ENCODE measurements around the gene TPPP2.
"Not testable (repeated sequence)": the region's sequence is repeated elsewhere in the genome, so short reads cannot be mapped to it uniquely, and the experiment has no call there.

The TPPP2 gene

DNA sequence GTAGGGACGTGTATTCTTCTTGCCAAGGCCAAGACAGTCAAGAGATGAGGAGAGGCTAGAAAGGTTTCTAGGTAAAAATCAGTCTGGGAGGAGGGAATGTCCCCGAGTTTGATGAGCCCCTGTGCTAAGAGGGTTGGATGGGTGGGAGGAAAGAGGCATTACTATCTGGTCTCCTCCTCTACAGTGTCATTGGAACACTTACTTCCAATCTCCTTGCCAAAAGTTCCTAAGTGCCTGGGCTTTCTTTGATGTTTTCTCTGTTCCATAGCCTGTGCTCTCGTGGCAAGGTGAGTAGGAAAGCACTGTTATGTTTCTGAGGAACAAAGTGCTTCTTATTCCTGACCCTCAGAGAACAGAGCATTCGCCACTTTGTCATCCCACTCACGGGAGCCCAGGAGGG is 4.7 kb downstream of the TPPP2 start, which contains the start of gene RNASE13:
RNASE13 (minus strand) TSS at position 101 of the 400 bp plus-strand sequence. CDS start 519 bp downstream, outside the sequence.
- H3K9me3 ChIP-seq (ENCODE audit: control insufficient read depth in 2 of 2, low read length in 2 of 2): no peaks in the 10 kb centered on the region
- no peak within 1 kb of the TSS for H3K4me3 ChIP-seq (ENCODE audit: low read length in 2 of 2)
- no peaks in the 10 kb centered on the region for H3K27me3 ChIP-seq (ENCODE audit: control insufficient read depth in 2 of 2, insufficient read depth in 2 of 2, low read length in 2 of 2)
- H3K36me3 ChIP-seq (ENCODE audit: control insufficient read depth in 2 of 2, insufficient read depth in 2 of 2, low read length in 2 of 2): no peaks in the 10 kb centered on the region
- peaks cover 13 to 14% of the 10 kb centered on the region in 2 donors for H3K4me1 ChIP-seq (ENCODE audit: control insufficient read depth in 2 of 2, insufficient read depth in 2 of 2, low read length in 2 of 2)
- no peak within 1 kb of the TSS for H3K9ac ChIP-seq (ENCODE audit: low read depth in 1 of 2, low read length in 2 of 2)
- H3K27ac ChIP-seq (ENCODE audit: low read depth in 2 of 2, low read length in 2 of 2): no peak within 1 kb of the TSS

DNA sequence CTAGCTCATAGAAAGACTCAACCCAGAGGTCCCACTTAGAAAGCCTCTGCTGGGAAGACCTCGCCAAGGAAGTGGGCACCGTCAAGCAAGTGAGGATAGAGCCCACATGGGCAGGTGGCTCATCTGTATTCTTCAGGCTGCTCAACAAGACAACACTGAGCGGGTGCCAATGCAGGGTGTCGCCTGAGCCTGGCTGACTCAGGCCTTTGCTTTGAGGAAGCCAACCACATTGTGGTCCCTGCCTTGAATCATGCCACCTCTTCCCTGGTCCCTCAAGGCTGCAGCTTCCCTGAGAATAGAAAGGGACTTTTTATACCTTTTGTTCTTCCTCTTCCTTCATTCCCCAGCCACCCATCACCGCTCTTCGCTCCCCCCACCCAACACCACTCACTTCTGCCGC is 6.7 kb downstream of the TPPP2 start:
- Histone ChIP-seq H3K36me3 (ENCODE audit: control insufficient read depth in 2 of 2, insufficient read depth in 2 of 2, low read length in 2 of 2) (no peaks in the 10 kb centered on the region), H3K9ac (ENCODE audit: low read depth in 1 of 2, low read length in 2 of 2) (no peak overlapping the region), H3K9me3 (ENCODE audit: control insufficient read depth in 2 of 2, low read length in 2 of 2) (no peaks in the 10 kb centered on the region), H3K27ac (ENCODE audit: low read depth in 2 of 2, low read length in 2 of 2) (no peak overlapping the region), H3K27me3 (ENCODE audit: control insufficient read depth in 2 of 2, insufficient read depth in 2 of 2, low read length in 2 of 2) (no peaks in the 10 kb centered on the region), H3K4me3 (ENCODE audit: low read length in 2 of 2) (no peak overlapping the region), H3K4me1 (ENCODE audit: control insufficient read depth in 2 of 2, insufficient read depth in 2 of 2, low read length in 2 of 2) (peaks cover 14 to 15% of the 10 kb centered on the region in 2 donors)

DNA sequence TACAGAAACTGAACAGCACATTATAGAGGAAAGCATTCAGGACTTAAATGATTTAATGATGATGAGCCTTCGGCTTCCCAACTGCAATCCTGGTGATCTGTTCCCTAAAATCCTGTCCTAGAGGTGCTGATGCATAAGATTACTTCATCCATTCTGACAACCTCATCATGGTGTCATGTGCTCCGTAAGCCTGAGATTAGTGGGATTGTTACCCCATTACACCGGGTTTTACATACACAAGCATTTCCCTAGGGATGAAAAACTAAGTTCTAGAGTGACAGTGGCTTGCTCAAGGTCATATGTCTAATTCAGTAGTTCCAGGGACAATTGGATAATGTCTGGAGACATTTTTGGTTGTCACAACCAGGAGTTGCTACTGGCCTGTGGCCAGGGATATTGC is 7.1 kb downstream of the TPPP2 start:
- Histone ChIP-seq H3K9ac (ENCODE audit: low read depth in 1 of 2, low read length in 2 of 2) (no peak overlapping the region), H3K9me3 (ENCODE audit: control insufficient read depth in 2 of 2, low read length in 2 of 2) (no peaks in the 10 kb centered on the region), H3K4me3 (ENCODE audit: low read length in 2 of 2) (no peak overlapping the region), H3K36me3 (ENCODE audit: control insufficient read depth in 2 of 2, insufficient read depth in 2 of 2, low read length in 2 of 2) (no peaks in the 10 kb centered on the region), H3K27me3 (ENCODE audit: control insufficient read depth in 2 of 2, insufficient read depth in 2 of 2, low read length in 2 of 2) (no peaks in the 10 kb centered on the region), H3K27ac (ENCODE audit: low read depth in 2 of 2, low read length in 2 of 2) (no peak overlapping the region), H3K4me1 (ENCODE audit: control insufficient read depth in 2 of 2, insufficient read depth in 2 of 2, low read length in 2 of 2) (peaks cover 14 to 15% of the 10 kb centered on the region in 2 donors)

DNA sequence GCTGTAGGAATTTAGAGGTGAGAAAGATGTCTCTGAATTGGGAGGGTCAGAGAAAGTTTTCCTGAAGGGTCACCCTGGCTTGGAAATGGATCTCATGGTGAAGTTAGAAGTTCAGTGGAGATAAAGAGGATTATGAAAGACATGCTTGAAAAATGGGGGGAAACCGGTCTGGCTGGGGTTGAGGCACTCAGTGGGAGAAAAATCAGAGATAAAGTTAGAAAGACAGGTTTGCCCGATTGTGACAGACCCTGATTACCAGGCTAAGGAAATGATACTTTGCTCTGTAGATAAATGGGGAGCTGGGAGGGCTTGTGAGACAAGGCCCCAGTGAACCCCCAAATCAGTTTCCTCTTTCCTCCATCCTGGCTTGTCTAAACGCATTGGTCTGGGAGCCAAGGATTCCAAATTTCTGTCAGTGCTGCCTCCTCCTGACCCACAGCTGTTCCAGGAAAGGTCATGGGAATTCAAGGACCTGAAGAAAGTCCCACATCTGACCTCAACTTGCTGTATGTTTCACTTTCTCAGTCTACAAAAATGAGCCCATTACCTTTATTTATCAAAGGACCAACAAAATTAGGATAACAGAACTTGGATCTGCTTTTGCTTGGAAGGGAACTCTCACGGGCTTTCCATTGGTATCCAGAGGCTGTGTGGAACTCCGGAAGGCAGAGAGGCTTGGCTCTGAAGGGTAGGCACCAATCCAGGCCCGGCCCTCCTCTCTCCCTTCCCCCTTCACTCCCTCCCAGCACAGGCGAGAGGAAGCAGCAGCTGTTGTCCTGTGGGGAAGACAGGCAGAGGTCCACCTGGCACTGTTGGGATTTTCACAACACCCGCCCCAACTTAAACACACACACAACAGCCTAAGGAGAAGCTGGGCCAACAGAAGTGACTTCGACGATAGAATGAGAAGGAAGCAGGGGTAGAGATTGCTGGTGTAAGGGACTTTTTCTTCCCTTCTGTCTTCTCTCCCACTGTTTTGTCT is 8.7 kb downstream of the TPPP2 start:
- peak overlapping the region in 1 of 2 donors; percentile 34 for H3K4me3 ChIP-seq (ENCODE audit: low read length in 2 of 2)
- H3K27me3 ChIP-seq (ENCODE audit: control insufficient read depth in 2 of 2, insufficient read depth in 2 of 2, low read length in 2 of 2): no peaks in the 10 kb centered on the region
- H3K4me1 ChIP-seq (ENCODE audit: control insufficient read depth in 2 of 2, insufficient read depth in 2 of 2, low read length in 2 of 2): peaks cover 23 to 29% of the 10 kb centered on the region in 2 donors
- peak overlapping the region; percentile 36 to 68 for H3K27ac ChIP-seq (ENCODE audit: low read depth in 2 of 2, low read length in 2 of 2)
- no peaks in the 10 kb centered on the region for H3K9me3 ChIP-seq (ENCODE audit: control insufficient read depth in 2 of 2, low read length in 2 of 2)
- H3K9ac ChIP-seq (ENCODE audit: low read depth in 1 of 2, low read length in 2 of 2): peak overlapping the region; percentile 7 to 31
- no peaks in the 10 kb centered on the region for H3K36me3 ChIP-seq (ENCODE audit: control insufficient read depth in 2 of 2, insufficient read depth in 2 of 2, low read length in 2 of 2)

DNA sequence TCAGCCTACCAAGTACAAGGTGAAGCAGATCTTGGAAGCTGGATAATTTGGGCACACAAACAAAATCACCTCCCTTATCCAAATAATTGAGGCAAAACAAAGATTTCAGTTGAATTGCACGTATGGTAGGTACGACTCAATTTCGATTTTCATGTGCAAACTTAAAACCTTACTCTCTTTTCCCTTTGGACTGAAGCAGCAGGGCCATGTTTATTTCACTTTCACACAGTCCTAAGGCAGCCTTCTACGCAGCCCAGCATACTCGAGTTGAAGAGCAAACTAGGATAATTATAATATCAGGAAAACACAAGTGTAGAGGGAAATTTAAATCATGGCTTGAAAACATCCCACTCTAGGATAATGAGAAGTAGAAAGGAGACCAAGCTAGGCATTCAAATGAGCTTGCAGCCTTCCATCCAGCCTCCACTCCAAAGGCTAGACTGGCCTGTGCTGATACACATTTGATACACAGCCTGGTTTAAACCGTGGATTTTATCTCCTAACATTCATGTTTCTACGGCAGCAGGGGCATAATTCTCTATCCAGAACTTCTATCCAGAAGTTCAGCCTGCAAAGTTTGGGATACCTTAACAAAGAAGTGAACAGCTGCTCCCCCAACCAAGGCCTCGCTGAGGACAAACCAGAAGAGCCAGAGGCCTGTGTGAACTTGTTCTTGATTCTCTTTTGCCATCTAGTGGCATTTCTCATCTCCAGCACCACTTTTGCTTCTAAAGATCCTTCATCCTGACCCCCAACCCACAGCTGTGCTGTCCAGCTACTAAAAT is 9.8 kb downstream of the TPPP2 start:
- no peaks in the 10 kb centered on the region for H3K36me3 ChIP-seq (ENCODE audit: control insufficient read depth in 2 of 2, insufficient read depth in 2 of 2, low read length in 2 of 2)
- no peaks in the 10 kb centered on the region for H3K9me3 ChIP-seq (ENCODE audit: control insufficient read depth in 2 of 2, low read length in 2 of 2)
- peak overlapping the region; percentile 36 to 68 for H3K27ac ChIP-seq (ENCODE audit: low read depth in 2 of 2, low read length in 2 of 2)
- H3K4me3 ChIP-seq (ENCODE audit: low read length in 2 of 2): no peak overlapping the region
- peak overlapping the region in 1 of 2 donors; percentile 31 for H3K9ac ChIP-seq (ENCODE audit: low read depth in 1 of 2, low read length in 2 of 2)
- H3K27me3 ChIP-seq (ENCODE audit: control insufficient read depth in 2 of 2, insufficient read depth in 2 of 2, low read length in 2 of 2): no peaks in the 10 kb centered on the region
- peaks cover 25 to 34% of the 10 kb centered on the region in 2 donors for H3K4me1 ChIP-seq (ENCODE audit: control insufficient read depth in 2 of 2, insufficient read depth in 2 of 2, low read length in 2 of 2)

DNA sequence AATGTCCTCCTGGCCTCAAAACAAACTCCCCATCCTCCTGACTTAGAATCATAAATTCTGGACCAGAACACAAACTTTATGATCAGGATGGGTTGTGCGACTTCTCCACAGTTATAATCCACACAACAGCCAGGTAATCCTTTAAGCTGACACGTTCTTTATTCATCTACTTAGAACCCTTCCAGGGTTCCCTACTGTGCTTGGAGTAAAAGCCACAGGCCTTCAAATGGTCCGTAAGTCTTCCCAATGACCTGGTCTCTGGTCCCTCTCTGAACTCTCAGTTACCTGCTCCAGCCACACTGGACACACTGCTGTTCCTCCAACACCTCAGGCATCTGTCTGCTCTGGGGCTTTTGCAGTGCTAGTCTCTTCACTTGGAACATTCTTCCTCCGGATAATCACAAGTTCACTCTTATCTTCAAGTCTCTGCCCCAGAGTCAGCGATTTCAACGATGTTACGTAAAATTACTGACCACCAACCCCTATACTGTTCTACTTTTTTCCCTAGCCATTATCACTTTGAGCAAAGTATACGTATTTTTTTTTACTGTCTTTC is 10.4 kb downstream of the TPPP2 start:
- no peak overlapping the region for H3K9ac ChIP-seq (ENCODE audit: low read depth in 1 of 2, low read length in 2 of 2)
- no peaks in the 10 kb centered on the region for H3K27me3 ChIP-seq (ENCODE audit: control insufficient read depth in 2 of 2, insufficient read depth in 2 of 2, low read length in 2 of 2)
- H3K27ac ChIP-seq (ENCODE audit: low read depth in 2 of 2, low read length in 2 of 2): no peak overlapping the region
- peaks cover 25 to 34% of the 10 kb centered on the region in 2 donors for H3K4me1 ChIP-seq (ENCODE audit: control insufficient read depth in 2 of 2, insufficient read depth in 2 of 2, low read length in 2 of 2)
- H3K9me3 ChIP-seq (ENCODE audit: control insufficient read depth in 2 of 2, low read length in 2 of 2): no peaks in the 10 kb centered on the region
- no peaks in the 10 kb centered on the region for H3K36me3 ChIP-seq (ENCODE audit: control insufficient read depth in 2 of 2, insufficient read depth in 2 of 2, low read length in 2 of 2)
- H3K4me3 ChIP-seq (ENCODE audit: low read length in 2 of 2): no peak overlapping the region

DNA sequence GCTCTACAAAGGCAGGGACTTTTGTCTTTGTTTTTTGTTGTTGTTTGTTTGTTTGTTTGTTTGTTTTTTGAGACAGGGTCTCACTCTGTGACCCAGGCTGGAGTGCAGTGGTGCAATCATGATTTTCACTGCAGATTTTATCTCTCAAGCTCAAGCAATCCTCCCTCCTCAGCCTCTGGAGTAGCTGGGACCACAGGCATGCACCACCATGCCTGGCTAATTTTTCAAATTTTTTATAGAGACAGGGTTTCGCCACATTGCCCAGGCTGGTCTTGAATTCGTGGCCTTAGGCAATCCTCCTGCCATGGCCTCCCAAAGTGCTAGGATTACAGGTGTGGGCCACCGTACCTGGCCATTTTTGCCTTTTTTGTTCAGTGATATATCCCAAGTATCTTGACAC is 10.9 kb downstream of the TPPP2 start:
- not testable (repeated sequence) for H3K27ac ChIP-seq (ENCODE audit: low read depth in 2 of 2, low read length in 2 of 2); H3K27me3 ChIP-seq (ENCODE audit: control insufficient read depth in 2 of 2, insufficient read depth in 2 of 2, low read length in 2 of 2); H3K9ac ChIP-seq (ENCODE audit: low read depth in 1 of 2, low read length in 2 of 2); H3K4me3 ChIP-seq (ENCODE audit: low read length in 2 of 2); H3K36me3 ChIP-seq (ENCODE audit: control insufficient read depth in 2 of 2, insufficient read depth in 2 of 2, low read length in 2 of 2); H3K9me3 ChIP-seq (ENCODE audit: control insufficient read depth in 2 of 2, low read length in 2 of 2)
- H3K4me1 ChIP-seq (ENCODE audit: control insufficient read depth in 2 of 2, insufficient read depth in 2 of 2, low read length in 2 of 2): peaks cover 25 to 34% of the 10 kb centered on the region in 2 donors

DNA sequence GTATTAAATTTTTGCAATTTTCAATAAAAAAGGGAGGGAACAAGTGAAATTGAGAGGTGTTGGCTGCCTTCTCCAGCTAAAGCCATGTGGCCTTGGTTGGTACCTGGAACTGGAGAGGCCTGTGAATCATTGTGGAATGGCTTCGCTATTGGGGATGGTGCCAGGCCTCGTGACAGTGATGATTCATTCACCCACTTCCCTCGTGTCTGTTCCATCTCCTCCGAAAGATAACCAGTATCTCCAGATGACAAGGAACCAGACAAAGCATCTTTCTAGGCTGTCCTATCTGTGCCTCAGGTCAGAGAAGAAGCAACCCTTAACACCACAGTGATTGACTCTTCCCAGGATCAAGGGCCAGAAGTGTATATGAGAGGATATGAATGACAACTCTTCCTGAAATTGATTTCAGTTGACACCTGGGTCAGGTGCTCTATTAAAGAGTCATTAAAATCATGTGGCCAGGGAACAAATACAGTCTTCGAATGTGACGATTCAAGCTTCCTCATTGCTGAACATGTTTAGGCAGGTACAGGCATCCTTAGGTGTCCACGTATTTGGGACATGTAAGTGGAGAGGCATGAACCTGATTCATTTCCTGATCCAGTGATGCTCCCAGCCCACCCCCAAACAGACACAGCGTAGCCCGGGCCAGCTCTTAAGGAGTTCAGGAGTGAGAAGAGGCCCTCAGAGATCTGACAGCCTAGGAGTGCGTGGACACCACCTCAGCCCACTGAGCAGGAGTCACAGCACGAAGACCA is 11.8 kb downstream of the TPPP2 start, which contains the start of gene RNASE7:
RNASE7 (plus strand) TSS at position 687 of the 758 bp plus-strand sequence. CDS start 631 bp downstream, outside the sequence.
- Histone ChIP-seq H3K27ac (ENCODE audit: low read depth in 2 of 2, low read length in 2 of 2) (peak within 1 kb of the TSS in 1 of 2 donors; percentile 24), H3K4me1 (ENCODE audit: control insufficient read depth in 2 of 2, insufficient read depth in 2 of 2, low read length in 2 of 2) (peaks cover 25 to 34% of the 10 kb centered on the region in 2 donors), H3K4me3 (ENCODE audit: low read length in 2 of 2) (no peak within 1 kb of the TSS), H3K9ac (ENCODE audit: low read depth in 1 of 2, low read length in 2 of 2) (no peak within 1 kb of the TSS), H3K36me3 (ENCODE audit: control insufficient read depth in 2 of 2, insufficient read depth in 2 of 2, low read length in 2 of 2) (no peaks in the 10 kb centered on the region), H3K9me3 (ENCODE audit: control insufficient read depth in 2 of 2, low read length in 2 of 2) (no peaks in the 10 kb centered on the region), H3K27me3 (ENCODE audit: control insufficient read depth in 2 of 2, insufficient read depth in 2 of 2, low read length in 2 of 2) (no peaks in the 10 kb centered on the region)

DNA sequence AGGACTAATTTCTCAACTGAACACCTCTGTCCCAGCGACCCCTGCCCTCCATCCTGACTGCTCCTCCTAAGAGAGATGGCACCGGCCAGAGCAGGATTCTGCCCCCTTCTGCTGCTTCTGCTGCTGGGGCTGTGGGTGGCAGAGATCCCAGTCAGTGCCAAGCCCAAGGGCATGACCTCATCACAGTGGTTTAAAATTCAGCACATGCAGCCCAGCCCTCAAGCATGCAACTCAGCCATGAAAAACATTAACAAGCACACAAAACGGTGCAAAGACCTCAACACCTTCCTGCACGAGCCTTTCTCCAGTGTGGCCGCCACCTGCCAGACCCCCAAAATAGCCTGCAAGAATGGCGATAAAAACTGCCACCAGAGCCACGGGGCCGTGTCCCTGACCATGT is 12.9 kb downstream of the TPPP2 start:
- no peak overlapping the region for H3K4me3 ChIP-seq (ENCODE audit: low read length in 2 of 2)
- no peaks in the 10 kb centered on the region for H3K9me3 ChIP-seq (ENCODE audit: control insufficient read depth in 2 of 2, low read length in 2 of 2)
- no peak overlapping the region for H3K9ac ChIP-seq (ENCODE audit: low read depth in 1 of 2, low read length in 2 of 2)
- H3K36me3 ChIP-seq (ENCODE audit: control insufficient read depth in 2 of 2, insufficient read depth in 2 of 2, low read length in 2 of 2): no peaks in the 10 kb centered on the region
- peak overlapping the region in 1 of 2 donors; percentile 24 for H3K27ac ChIP-seq (ENCODE audit: low read depth in 2 of 2, low read length in 2 of 2)
- no peaks in the 10 kb centered on the region for H3K27me3 ChIP-seq (ENCODE audit: control insufficient read depth in 2 of 2, insufficient read depth in 2 of 2, low read length in 2 of 2)
- peaks cover 25 to 34% of the 10 kb centered on the region in 2 donors for H3K4me1 ChIP-seq (ENCODE audit: control insufficient read depth in 2 of 2, insufficient read depth in 2 of 2, low read length in 2 of 2)

Measured in mucosa of rectum (tissue), 2 donors.